ENCODE data around the gene CEBPA.

- TF ChIP-seq, protein P1, sequence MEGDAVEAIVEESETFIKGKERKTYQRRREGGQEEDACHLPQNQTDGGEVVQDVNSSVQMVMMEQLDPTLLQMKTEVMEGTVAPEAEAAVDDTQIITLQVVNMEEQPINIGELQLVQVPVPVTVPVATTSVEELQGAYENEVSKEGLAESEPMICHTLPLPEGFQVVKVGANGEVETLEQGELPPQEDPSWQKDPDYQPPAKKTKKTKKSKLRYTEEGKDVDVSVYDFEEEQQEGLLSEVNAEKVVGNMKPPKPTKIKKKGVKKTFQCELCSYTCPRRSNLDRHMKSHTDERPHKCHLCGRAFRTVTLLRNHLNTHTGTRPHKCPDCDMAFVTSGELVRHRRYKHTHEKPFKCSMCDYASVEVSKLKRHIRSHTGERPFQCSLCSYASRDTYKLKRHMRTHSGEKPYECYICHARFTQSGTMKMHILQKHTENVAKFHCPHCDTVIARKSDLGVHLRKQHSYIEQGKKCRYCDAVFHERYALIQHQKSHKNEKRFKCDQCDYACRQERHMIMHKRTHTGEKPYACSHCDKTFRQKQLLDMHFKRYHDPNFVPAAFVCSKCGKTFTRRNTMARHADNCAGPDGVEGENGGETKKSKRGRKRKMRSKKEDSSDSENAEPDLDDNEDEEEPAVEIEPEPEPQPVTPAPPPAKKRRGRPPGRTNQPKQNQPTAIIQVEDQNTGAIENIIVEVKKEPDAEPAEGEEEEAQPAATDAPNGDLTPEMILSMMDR (IDR thresholded peaks at IDR 0.05) = no peak
- no peak for TF ChIP-seq POLR2A (IDR thresholded peaks at IDR 0.05; ENCODE audit: low read depth)
- TF ChIP-seq EP300 (IDR thresholded peaks at IDR 0.05) = no peak
- no peak for TF ChIP-seq POLR2AphosphoS5 (IDR thresholded peaks at IDR 0.05)
Measured at GRCh38 chr19:33267706-33268105, 34.6 kb downstream of the CEBPA start.

All from esophagus muscularis mucosa (tissue), 4 donors.